A549 (cell line): ENCODE results near the gene SLC15A2.

Experiments used
- CTCF ChIP-seq: fragments of >200 bp; sonication (Bioruptor Twin); formaldehyde crosslinking; IDR thresholded peaks from 3 replicates; pipeline ENCODE4 v1.5.1; 2016
- EHF ChIP-seq: fragments of 250-450 bp; sonication (Bioruptor Pico); IDR thresholded peaks from 2 replicates; pipeline ENCODE4 v1.5.0; 2020; ENCODE audit warnings: mild to moderate bottlenecking
- HOXA7 ChIP-seq: fragments of 250-450 bp; sonication (Bioruptor Pico); IDR thresholded peaks from 2 replicates; pipeline ENCODE4 v1.5.0; 2020; ENCODE audit warnings: mild to moderate bottlenecking, moderate library complexity
- NFE2L2 ChIP-seq: fragments of 150-350 bp; conservative IDR thresholded peaks from 2 replicates; pipeline ENCODE4 v1.6.1; 2014; ENCODE audit warnings: low read length
- TF ChIP-seq, protein P1 (sequence below): fragments of 200-600 bp; sonication (generic); IDR thresholded peaks from 2 replicates; pipeline ENCODE4 v1.6.1; 2016; ENCODE audit warnings: antibody characterized with exemption, mild to moderate bottlenecking, moderate library complexity
- TF ChIP-seq, protein P2 (sequence below): IDR thresholded peaks from 2 replicates; pipeline ENCODE4 v1.6.1; 2012

DNA sequence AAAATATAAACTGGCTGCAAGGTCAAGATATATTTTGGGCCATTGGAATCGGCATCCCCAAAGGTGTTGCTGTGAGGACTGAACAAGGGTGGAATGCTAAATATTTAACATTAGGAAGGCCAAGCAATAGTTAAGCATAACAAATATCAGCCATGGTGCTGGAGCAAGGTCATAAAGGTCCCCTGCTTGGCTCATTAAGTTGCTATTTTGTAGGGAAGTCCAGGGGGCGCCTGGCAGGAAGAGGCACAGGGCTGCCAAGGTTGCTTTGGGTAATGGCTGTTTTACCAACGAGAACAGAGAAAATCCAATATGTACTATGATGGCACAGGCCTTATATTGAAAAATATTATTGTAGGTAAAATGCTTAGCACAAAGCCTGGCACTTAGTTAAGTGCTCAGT lies 62.2 kb downstream of the SLC15A2 start:
- TF ChIP-seq CTCF = no peak
- TF ChIP-seq, protein P1, sequence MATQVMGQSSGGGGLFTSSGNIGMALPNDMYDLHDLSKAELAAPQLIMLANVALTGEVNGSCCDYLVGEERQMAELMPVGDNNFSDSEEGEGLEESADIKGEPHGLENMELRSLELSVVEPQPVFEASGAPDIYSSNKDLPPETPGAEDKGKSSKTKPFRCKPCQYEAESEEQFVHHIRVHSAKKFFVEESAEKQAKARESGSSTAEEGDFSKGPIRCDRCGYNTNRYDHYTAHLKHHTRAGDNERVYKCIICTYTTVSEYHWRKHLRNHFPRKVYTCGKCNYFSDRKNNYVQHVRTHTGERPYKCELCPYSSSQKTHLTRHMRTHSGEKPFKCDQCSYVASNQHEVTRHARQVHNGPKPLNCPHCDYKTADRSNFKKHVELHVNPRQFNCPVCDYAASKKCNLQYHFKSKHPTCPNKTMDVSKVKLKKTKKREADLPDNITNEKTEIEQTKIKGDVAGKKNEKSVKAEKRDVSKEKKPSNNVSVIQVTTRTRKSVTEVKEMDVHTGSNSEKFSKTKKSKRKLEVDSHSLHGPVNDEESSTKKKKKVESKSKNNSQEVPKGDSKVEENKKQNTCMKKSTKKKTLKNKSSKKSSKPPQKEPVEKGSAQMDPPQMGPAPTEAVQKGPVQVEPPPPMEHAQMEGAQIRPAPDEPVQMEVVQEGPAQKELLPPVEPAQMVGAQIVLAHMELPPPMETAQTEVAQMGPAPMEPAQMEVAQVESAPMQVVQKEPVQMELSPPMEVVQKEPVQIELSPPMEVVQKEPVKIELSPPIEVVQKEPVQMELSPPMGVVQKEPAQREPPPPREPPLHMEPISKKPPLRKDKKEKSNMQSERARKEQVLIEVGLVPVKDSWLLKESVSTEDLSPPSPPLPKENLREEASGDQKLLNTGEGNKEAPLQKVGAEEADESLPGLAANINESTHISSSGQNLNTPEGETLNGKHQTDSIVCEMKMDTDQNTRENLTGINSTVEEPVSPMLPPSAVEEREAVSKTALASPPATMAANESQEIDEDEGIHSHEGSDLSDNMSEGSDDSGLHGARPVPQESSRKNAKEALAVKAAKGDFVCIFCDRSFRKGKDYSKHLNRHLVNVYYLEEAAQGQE = no peak
- no peak for TF ChIP-seq HOXA7 (CRISPR knock-in tag)
- no peak for TF ChIP-seq NFE2L2
- TF ChIP-seq, protein P2, sequence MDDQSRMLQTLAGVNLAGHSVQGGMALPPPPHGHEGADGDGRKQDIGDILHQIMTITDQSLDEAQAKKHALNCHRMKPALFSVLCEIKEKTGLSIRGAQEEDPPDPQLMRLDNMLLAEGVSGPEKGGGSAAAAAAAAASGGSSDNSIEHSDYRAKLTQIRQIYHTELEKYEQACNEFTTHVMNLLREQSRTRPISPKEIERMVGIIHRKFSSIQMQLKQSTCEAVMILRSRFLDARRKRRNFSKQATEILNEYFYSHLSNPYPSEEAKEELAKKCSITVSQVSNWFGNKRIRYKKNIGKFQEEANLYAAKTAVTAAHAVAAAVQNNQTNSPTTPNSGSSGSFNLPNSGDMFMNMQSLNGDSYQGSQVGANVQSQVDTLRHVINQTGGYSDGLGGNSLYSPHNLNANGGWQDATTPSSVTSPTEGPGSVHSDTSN = no peak
- TF ChIP-seq EHF (CRISPR knock-in tag) = no peak
